ENCODE results near the gene WIPF1. TPM values are rescaled to one million over a fixed set of nuclear protein-coding genes. Genes with fewer than 3 reads are reported as not detected.

WIPF1 gene
- total RNA-seq, 1 experiment from 2014 or later = 6.4 TPM

Other genes starting within 250 kb of the WIPF1 start
- 8.0 to 13.0 TPM (median 11.3 TPM) in 3 replicates for gene SCRN3, start 202.1 kb downstream of the WIPF1 start, total RNA-seq (2021)
- gene GPR155, start 110.8 kb downstream of the WIPF1 start, total RNA-seq (2021) = 0.66 to 1.0 TPM (median 0.74 TPM) in 3 replicates
- not detected in 3 replicates for gene CHRNA1, start 166.7 kb upstream of the WIPF1 start, total RNA-seq (2021)

Measured in WTC11 (cell line).